COR-L47 (cell line): ENCODE measurements around the gene MAST2.
"Not testable (repeated sequence)": the region's sequence is repeated elsewhere in the genome, so short reads cannot be mapped to it uniquely, and the experiment has no call there.

ENCODE experiments used
- DNase-seq: peaks from one replicate; lab custom pipeline; 2025; lab: John Stamatoyannopoulos, UW

The MAST2 gene

DNA sequence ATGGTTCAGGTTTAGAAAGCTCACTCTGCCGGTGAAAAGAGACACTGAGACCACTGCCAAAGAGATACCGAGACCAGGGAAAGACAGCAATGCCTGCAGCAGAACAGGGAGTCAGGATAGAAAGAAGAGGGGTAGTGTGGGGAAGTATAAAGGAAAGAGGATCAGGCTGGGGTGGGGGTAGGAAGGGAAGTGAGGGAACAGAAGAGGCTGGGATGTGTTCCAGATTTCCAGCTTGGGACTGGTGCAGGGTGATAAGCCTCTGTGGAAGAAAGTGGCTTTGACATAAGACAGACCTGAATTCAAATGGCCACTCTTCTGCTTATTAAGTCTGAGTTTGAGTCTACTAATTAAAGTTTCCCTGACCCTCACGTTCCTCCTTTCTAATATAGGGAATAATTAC is 223.1 kb downstream of the MAST2 start:
- DNase-seq, result no peak

DNA sequence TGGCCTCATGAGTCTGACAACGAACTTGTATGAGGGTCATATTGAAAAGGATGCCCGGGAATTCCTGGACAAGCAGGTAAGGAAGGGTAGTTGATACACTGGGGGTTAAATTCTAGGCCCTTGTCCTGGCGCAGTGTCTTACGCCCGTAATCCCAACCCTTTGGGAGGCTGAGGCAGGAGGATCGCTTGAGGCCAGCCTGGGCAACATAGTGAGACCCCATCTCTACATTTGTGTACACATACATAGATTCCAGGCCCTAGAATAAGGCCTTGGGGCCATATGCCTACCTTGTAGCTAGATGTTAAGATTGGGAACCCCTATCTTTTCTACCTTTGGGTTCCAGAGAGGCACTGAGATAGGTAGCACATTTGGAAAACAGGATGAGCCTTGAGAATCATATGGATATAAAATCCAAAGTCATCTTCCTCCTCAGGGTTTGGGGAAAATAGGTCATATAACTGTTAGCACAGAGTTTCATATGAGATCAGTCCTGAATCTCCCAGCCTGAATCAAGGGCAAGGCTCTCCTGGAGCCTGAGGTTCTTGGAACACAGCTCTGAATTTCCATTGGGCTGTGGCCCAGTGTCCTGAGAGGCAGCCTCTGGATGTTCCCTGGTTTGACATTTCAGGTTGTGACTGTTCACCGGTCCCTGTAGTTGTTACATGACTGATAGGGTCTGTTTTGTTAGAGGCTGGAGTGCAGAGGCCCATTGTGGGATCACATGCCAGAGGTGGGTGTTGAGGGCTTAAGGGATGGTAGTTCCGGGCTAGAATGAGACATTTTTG is 224.6 kb downstream of the MAST2 start:
- DNase-seq, result no peak

DNA sequence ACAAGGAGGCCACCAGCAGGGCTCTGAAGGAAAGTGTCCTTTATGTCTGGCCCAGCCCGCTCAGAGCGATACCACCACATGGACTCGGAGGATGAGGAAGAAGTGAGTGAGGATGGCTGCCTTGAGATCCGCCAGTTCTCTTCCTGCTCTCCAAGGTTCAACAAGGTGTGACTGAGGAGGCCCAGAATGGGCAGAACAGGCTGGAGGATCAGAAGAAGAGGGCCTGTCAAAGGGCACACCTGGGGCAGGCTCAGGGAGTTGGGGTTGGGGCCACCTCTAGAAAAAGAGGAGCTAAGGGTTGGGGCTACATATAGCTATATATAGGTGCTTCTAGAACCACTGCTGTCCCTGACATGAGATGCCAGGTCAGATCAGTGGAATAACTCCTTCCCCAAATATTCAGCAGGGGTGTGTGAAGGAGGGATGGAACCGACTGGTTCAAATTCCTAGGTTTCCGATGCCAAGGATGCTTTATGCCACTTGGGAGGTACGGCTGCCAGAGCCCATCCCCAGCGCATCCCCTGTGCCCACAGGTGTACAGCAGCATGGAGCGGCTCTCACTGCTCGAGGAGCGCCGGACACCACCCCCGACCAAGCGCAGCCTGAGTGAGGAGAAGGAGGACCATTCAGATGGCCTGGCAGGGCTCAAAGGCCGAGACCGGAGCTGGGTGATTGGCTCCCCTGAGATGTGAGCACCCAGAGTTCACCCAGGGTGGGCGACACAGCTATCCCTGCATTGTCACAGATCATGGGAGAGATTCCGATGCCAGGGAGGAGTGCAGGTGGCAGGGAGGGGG is 226.9 kb downstream of the MAST2 start:
- DNase-seq, result no peak

- no peak for DNase-seq
Observed at GRCh38 chr1:46030876-46031660, 227.7 kb downstream of the MAST2 start.

GRCh38 chr1:46034601-46035516 is 231.4 kb downstream of the MAST2 start:
- no peak for DNase-seq

DNA sequence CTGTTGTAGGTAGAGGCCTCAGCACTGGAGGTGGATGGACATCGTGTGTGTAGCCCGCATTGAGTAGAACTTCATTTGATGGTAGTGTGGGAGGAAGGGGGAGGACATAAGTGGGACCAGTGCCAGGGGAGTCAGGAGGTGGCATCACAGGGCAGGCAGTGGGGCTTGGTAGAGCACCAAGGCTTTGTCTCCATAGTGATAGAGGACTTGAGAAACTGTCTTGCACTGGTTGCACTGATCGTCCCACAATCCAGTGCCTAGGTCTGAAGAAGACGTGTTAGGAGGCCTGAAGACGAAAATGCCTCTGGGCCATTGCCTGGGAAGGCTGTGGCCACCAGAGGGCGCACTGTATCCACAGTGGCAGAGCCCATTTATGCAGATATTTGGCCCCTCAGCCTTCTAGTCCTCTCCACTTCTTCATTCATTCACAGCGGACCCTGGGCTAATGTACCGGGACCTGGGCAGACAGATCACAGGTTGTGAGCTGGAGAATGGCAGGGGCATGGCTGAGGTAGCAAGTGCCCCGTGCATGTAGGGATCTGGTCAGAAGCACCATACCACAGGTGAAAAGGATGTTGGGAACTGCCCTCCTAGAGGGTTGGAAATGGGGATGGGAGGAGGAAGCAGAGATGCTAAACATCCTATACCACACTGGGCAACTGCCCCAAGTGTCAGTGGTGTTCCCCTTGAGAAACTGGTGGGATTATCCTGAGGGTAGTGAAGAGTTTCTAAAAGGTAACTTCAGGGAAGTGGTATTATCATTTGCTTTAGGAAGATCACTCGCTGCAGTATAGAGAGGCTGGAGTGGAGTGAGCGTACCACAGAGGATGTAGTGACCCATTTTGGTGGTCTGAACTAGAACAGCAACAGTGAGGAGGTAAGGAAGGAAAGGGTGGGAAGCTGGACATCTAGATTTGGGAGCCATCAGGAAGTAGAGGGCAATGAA is 233.8 kb downstream of the MAST2 start:
- peak; percentile 48 for DNase-seq

DNA sequence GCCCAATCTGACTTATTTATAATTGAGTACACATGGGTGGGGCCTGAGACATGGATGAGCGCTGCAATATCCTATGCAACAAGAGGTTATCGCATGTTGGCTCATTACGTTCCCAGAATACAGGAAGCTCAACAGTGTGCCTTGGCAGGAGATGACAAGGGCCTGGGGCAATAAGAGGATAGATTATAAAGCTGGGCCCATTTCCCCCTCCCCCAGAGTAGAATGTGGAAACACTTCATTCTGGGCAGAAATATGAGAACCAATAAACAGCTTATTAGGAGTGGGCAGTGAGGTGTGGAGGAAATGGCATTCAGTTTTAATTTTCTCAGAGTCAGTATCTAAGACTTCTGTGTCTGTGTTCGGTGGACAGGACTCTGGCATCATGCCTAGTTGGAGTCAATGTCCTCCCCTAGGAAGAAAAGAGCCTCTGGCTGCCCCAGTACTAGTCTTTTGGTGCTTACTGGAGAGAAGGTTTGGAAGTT is 236.2 kb downstream of the MAST2 start:
- DNase-seq, result no peak

- no peak for DNase-seq
Observed at GRCh38 chr1:46041551-46041950, 238.1 kb downstream of the MAST2 start.

DNA sequence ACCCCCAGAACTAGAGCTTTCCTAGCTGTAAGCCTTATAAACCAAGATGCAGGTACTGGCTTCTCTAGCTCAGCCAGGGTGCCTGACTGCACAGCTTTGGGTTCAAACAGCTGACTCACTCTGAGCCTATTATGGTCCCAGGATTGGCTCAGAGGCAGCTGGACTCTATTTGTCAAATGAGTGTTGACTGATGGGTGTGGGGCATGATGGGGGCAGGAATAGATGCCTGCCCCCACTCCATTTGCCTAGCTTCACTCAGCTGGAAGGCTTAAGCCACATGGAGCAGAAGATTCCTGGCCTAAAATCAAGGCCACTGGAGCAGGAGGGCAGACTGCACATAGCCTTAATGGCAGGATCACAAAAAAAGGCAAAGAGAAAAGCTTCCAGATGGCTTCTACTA is 238.6 kb downstream of the MAST2 start:
- no peak for DNase-seq

DNA sequence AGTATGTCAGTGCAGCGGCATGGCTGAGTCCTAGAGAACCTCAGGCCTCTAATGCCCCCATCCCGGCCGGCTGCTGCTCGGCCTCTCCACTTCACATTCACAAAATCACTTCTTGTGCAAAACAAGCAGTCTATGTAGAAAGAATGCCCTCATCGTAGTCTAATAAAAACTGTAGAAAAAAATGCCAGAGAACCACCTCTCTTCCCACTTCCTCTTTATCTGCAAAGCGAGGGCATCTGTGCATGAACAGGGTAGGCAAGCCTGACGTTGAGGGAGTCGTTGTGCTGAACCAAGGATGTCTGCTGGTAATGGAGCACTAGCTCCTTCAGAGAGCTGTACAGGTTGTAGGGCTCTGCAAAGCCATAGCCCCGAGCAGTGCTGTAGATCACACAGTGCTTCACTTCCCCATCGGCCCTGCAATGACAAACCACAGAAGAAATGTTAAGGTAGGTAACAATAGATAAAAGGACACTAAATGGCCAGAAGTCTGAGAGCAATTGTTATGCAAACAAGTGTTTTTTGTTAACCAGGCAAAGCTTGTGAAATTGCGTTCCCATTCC is 240.1 kb downstream of the MAST2 start:
- no peak for DNase-seq

GRCh38 chr1:46044116-46044515 is 240.7 kb downstream of the MAST2 start:
- DNase-seq, result no peak

DNA sequence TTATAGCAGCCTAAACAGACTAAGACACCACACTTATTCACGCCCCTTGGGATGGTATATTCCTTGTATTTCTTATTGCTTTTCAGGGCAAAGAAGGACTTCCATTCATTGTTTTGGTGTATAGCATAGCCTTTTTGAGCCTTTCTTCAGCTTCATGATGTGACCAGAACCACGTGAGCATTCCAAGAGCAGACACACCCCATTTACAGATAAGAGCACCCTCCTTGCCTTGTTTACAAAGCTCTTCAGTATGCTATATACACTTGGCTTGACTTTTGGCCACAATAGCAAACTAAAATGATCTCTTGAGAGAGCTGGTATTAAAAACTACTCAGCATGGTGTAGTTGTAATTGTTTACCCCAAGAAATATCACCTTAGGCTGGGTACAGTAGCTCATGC is 250.3 kb downstream of the MAST2 start:
- no peak for DNase-seq

GRCh38 chr1:46056325-46056724 is 252.9 kb downstream of the MAST2 start:
- no peak for DNase-seq

GRCh38 chr1:46057215-46057614 is 253.8 kb downstream of the MAST2 start:
- not testable (repeated sequence) for DNase-seq

DNA sequence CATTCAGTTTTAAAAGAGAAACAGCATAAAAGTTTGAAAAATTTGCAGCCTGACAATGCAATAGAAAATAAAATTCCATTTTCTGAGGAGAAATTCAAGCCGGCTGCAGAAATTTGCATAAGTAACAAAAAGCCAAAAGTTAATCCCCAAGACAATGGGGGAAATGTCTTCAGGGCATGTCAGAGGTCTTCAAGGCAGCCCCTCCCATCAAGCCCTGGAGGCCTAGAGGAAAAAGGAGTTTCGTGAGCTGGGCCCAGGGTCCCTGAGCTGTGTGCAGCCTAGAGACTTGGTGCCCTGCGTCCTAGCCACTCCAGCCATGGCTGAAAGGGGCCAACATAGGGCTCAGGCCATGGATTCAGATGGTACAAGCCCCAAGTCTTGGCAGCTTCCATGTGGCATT is 254.4 kb downstream of the MAST2 start:
- DNase-seq, result no peak

GRCh38 chr1:46058936-46059335 is 255.5 kb downstream of the MAST2 start:
- DNase-seq, result no peak

- no peak for DNase-seq
Observed at GRCh38 chr1:46061146-46061545, 257.7 kb downstream of the MAST2 start.

DNA sequence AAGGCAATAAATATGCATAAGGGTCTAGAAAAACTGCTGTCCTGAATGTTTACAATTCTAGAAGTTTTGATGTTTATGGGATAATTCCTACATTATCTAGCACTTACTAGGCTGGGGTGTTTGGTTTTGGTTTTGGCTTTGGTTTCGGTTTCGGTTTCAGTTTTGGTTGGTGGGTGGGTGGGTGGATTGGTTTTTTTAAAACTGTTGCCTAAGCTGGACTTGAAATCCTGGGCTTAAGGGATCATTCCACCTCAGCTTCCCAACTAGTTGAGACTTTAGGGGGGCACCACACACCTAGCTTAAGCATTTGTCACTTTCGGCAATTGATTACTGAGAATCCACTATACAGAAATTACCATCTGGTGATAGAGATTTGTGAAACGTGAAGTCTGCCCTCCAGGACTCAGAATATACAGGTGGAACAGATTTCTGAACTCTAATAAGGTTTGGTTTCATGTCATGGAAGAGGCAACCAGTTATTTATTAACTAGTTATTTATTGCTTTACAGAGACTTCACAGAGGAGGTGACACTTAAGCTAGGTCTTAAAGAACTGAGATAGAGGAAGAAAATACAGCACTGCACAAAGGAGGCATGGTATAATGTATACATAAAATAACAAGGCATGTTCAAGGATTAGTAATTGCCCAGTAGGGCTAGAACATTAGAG is 259.4 kb downstream of the MAST2 start:
- DNase-seq, result no peak

- DNase-seq, result no peak
Observed at GRCh38 chr1:46064708-46065107, 261.3 kb downstream of the MAST2 start.
